Prostate gland (tissue), 2 donors: ENCODE measurements around the gene MAP4K5. TPM values are rescaled to one million over a fixed set of nuclear protein-coding genes. Genes with fewer than 3 reads are reported as not detected.

Source experiments
- DNase-seq: peaks from one replicate; pipeline ENCODE4 v3.0.0-alpha.2; 2019; ENCODE audit warnings: low spot score
- H3K27ac ChIP-seq, 2 donors: fragments of 200-600 bp; sonication (generic); 2 replicates each; pipeline ENCODE4 v1.5.1; 2017 to 2019
- H3K27me3 ChIP-seq: fragments of 200-600 bp; sonication (generic); replicated peaks from 2 replicates; pipeline ENCODE4 v1.5.1; 2019; ENCODE audit not compliant: insufficient read depth
- H3K36me3 ChIP-seq, 2 donors: fragments of 200-600 bp; sonication (generic); 1 replicate in 1 of 2; 2 replicates in 1 of 2; pipeline versions ENCODE4 v1.5.1 to v1.8.1; 2017 to 2019
- H3K4me1 ChIP-seq: fragments of 200-600 bp; sonication (generic); replicated peaks from 2 replicates; pipeline ENCODE4 v1.5.1; 2019
- H3K4me3 ChIP-seq, 2 donors: fragments of 200-600 bp; sonication (generic); 2 replicates each; pipeline ENCODE4 v1.5.1; 2017 to 2019
- H3K9me3 ChIP-seq: fragments of 200-600 bp; sonication (generic); 2 replicates; pipeline ENCODE4 v1.5.1; 2017
- POLR2A ChIP-seq: fragments of 450-650 bp; IDR thresholded peaks from one replicate; pipeline ENCODE4 v1.6.1; 2016; ENCODE audit warnings: antibody characterized with exemption, mild to moderate bottlenecking
- POLR2AphosphoS5 ChIP-seq: sonication (generic); formaldehyde crosslinking; IDR thresholded peaks from one replicate; pipeline ENCODE4 v1.6.1; 2017; ENCODE audit warnings: antibody characterized with exemption
- WGBS: methylation state at CpG from one replicate; pipeline ENCODE4 v1.1.5; 2018; 5-methylcytosine and 5-hydroxymethylcytosine counted together
- intact Hi-C: fragments of 100-400 bp; cut with DNase I; formaldehyde crosslinking; loops from one replicate; pipeline ENCODE4 v1.14.2; 2022
- total RNA-seq, 2 donors: library from RNA; depleted of rRNA; stranded (reverse); fragments of >200 nt; gene quantifications; one replicate each; pipeline ENCODE4 v1.1.0, GENCODE V29; 2016
- TF ChIP-seq, protein P1 (sequence below), 4 experiments: fragments of 200-600 bp in 2 of 4; fragments of 450-650 bp in 2 of 4; sonication (generic) in 2 of 4; IDR thresholded peaks; 1 replicate in 3 of 4; 2 replicates in 1 of 4; pipeline ENCODE4 v1.5.1; 2016 to 2019; ENCODE audit warnings: antibody characterized with exemption in 4 of 4, mild to moderate bottlenecking in 2 of 4, moderate library complexity in 2 of 4

MAP4K5 gene
- total RNA-seq, 2 donors from 2014 or later: 76.2 to 102 TPM

- no peaks in the 10 kb centered on the region for H3K9me3 ChIP-seq
- TF ChIP-seq POLR2A (no peak), POLR2AphosphoS5 (no peak)
- TF ChIP-seq, protein P1, sequence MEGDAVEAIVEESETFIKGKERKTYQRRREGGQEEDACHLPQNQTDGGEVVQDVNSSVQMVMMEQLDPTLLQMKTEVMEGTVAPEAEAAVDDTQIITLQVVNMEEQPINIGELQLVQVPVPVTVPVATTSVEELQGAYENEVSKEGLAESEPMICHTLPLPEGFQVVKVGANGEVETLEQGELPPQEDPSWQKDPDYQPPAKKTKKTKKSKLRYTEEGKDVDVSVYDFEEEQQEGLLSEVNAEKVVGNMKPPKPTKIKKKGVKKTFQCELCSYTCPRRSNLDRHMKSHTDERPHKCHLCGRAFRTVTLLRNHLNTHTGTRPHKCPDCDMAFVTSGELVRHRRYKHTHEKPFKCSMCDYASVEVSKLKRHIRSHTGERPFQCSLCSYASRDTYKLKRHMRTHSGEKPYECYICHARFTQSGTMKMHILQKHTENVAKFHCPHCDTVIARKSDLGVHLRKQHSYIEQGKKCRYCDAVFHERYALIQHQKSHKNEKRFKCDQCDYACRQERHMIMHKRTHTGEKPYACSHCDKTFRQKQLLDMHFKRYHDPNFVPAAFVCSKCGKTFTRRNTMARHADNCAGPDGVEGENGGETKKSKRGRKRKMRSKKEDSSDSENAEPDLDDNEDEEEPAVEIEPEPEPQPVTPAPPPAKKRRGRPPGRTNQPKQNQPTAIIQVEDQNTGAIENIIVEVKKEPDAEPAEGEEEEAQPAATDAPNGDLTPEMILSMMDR (IDR thresholded peaks at IDR 0.05): no peak
- H3K36me3 ChIP-seq: no peaks in the 10 kb centered on the region
- H3K27ac ChIP-seq: no peak overlapping the region
- no peak overlapping the region for H3K4me3 ChIP-seq
- 81% methylated on average over 7 of the region's 7 CpGs for WGBS
- no peaks in the 10 kb centered on the region for H3K4me1 ChIP-seq
- intact Hi-C loops: no loop called here
- no peaks in the 10 kb centered on the region for H3K27me3 ChIP-seq
- no peak for DNase-seq
Observed at GRCh38 chr14:50421499-50421898, 110.9 kb downstream of the MAP4K5 start.

- H3K36me3 ChIP-seq: no peaks in the 10 kb centered on the region
- DNase-seq: no peak
- no peaks in the 10 kb centered on the region for H3K9me3 ChIP-seq
- H3K27ac ChIP-seq: no peak overlapping the region
- 96% methylated on average over 2 of the region's 2 CpGs for WGBS
- H3K27me3 ChIP-seq: no peaks in the 10 kb centered on the region
- intact Hi-C loops: no loop called here
- TF ChIP-seq POLR2AphosphoS5 (no peak), POLR2A (no peak)
- TF ChIP-seq, protein P1 (IDR thresholded peaks at IDR 0.05): no peak
- no peaks in the 10 kb centered on the region for H3K4me1 ChIP-seq
- H3K4me3 ChIP-seq: no peak overlapping the region
Observed at GRCh38 chr14:50417853-50418252, 114.5 kb downstream of the MAP4K5 start.

- Histone ChIP-seq H3K9me3 (no peaks in the 10 kb centered on the region), H3K36me3 (no peaks in the 10 kb centered on the region), H3K4me1 (no peaks in the 10 kb centered on the region), H3K4me3 (no peak overlapping the region), H3K27ac (no peak overlapping the region), H3K27me3 (no peaks in the 10 kb centered on the region)
- intact Hi-C loops: no loop called here
- 74% methylated on average over 1 of the region's 1 CpG for whole genome bisulfite sequencing
- TF ChIP-seq POLR2A: no peak
- TF ChIP-seq POLR2AphosphoS5: no peak
- TF ChIP-seq, protein P1 (IDR thresholded peaks at IDR 0.05): no peak
- DNase-seq: no peak
Observed at GRCh38 chr14:50410921-50411320, 121.4 kb downstream of the MAP4K5 start.

DNA sequence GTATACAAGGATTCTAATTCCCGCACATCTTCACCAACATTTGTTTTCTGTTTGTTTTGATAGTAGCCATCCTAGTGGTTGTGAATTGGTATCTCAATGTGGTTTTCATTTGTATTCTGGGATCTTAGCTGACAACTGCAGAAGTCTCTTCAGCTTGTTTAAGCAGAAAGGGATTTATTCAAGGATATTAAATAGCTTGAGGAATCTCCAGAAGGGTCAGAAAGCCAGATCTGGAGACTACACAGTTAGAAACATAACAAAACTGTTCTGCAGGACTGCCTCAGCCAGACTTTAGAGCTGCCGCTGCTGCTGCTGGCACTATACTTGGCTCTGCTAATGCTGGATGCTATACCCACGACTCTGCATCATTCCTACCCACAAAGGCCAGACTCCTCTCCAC is 122.3 kb downstream of the MAP4K5 start:
- 93% methylated on average over 3 of the region's 3 CpGs for WGBS

More for the DNA sequence above, 122.3 kb downstream of the MAP4K5 start:
- no peak overlapping the region for H3K4me3 ChIP-seq
- TF ChIP-seq POLR2A: no peak
- TF ChIP-seq, protein P1 (IDR thresholded peaks at IDR 0.05): no peak
- no peak for TF ChIP-seq POLR2AphosphoS5
- H3K9me3 ChIP-seq: no peaks in the 10 kb centered on the region
- no peak overlapping the region for H3K27ac ChIP-seq
- H3K36me3 ChIP-seq: no peaks in the 10 kb centered on the region
- intact Hi-C loops: no loop called here
- no peaks in the 10 kb centered on the region for H3K4me1 ChIP-seq
- H3K27me3 ChIP-seq: no peaks in the 10 kb centered on the region
- DNase-seq: no peak
